K562 (cell line): ENCODE results near the gene ABCD3. TPM values are rescaled to one million over a fixed set of nuclear protein-coding genes. Genes with fewer than 3 reads are reported as not detected.
"Not testable (repeated sequence)": the region's sequence is repeated elsewhere in the genome, so short reads cannot be mapped to it uniquely, and the experiment has no call there.

Experiments
- ATAC-seq: fragments of 200-7000 bp; cut with Tn5 transposase; 3 replicates; pipeline ENCODE4 v1.9.1; 2020; ENCODE audit warnings: moderate library complexity
- BruUV-seq: library from RNA; stranded (reverse); fragments of 400-500 nt; replicated peaks from 2 replicates; lab custom pipeline; 2021; lab: Mats Ljungman, UMichigan
- CTCF ChIA-PET: fragments of 300-600 bp; formaldehyde crosslinking; extraction: SDS; loops from one replicate; lab custom pipeline; 2021; ENCODE audit warnings: low intra/inter-chr PET ratio; lab: Yijun Ruan, JAX
- POLR2A ChIA-PET: fragments of 300-600, 350-650 bp; sonication (Branson Sonifier 250); formaldehyde crosslinking; extraction: SDS; loops from one replicate; lab custom pipeline; 2021; ENCODE audit warnings: antibody characterized with exemption, inconsistent platforms; lab: Yijun Ruan, JAX
- DNase-seq, 4 experiments: peaks; one replicate each; pipeline versions ENCODE4 v3.0.0 to v3.0.0-alpha.2; 2011 to 2018; ENCODE audit warnings: low spot score in 3 of 4, mixed read lengths in 3 of 4; ENCODE audit errors: extremely low read depth in 1 of 4
- FAIRE-seq: peaks from 2 replicates; lab custom pipeline; 2011; peaks lifted over from hg19 to GRCh38; lab: Jason Lieb, UNC
- H2AFZ ChIP-seq: 2 replicates; pipeline ENCODE4 v1.6.0; 2011; ENCODE audit warnings: low read depth, low read length, control low read depth, inconsistent platforms
- H3K27ac ChIP-seq: fragments of 200-600 bp; 3 replicates; pipeline ENCODE4 v1.8.0; 2011; ENCODE audit warnings: low read depth, mild to moderate bottlenecking, control low read depth, inconsistent platforms, low read length, moderate library complexity, mixed read lengths; ENCODE audit errors: extremely low read depth
- H3K27me3 ChIP-seq, 2 experiments: fragments of 300-600 bp in 1 of 2; 2 replicates in 1 of 2; 3 replicates in 1 of 2; pipeline versions ENCODE4 v1.6.0 to v1.8.0; 2011; ENCODE audit warnings: inconsistent platforms in 2 of 2, low read length in 2 of 2, mild to moderate bottlenecking in 1 of 2, mixed read lengths in 1 of 2, moderate library complexity in 1 of 2; ENCODE audit not compliant: control insufficient read depth in 2 of 2, insufficient read depth in 2 of 2
- H3K36me3 ChIP-seq: fragments of 300-600 bp; 3 replicates; pipeline ENCODE4 v1.8.0; 2011; ENCODE audit warnings: mild to moderate bottlenecking, low read length, inconsistent platforms; ENCODE audit not compliant: control insufficient read depth, insufficient read depth
- H3K4me1 ChIP-seq, 2 experiments: fragments of 200-600 bp in 1 of 2; replicated peaks in 1 of 2; 2 replicates in 1 of 2; 3 replicates in 1 of 2; pipeline versions ENCODE4 v1.5.1 to v1.8.0; 2011; ENCODE audit warnings: inconsistent platforms in 2 of 2, low read length in 2 of 2, mild to moderate bottlenecking in 1 of 2, mixed read lengths in 1 of 2, moderate library complexity in 1 of 2; ENCODE audit not compliant: control insufficient read depth in 2 of 2, insufficient read depth in 2 of 2
- H3K4me2 ChIP-seq: 2 replicates; pipeline ENCODE4 v1.6.1; 2011; ENCODE audit warnings: low read length, control low read depth, inconsistent platforms, mixed read lengths; ENCODE audit not compliant: insufficient read depth
- H3K4me3 ChIP-seq: fragments of 200-600 bp; sonication (generic), shearing (Covaris generic); 2 replicates; pipeline ENCODE4 v1.5.1; 2016; ENCODE audit warnings: control low read depth, inconsistent platforms
- H3K79me2 ChIP-seq: fragments of 200-600 bp; 3 replicates; pipeline ENCODE4 v1.8.0; 2011; ENCODE audit warnings: low read length, inconsistent platforms; ENCODE audit not compliant: control insufficient read depth, insufficient read depth
- H3K9ac ChIP-seq, 2 experiments: 2 replicates each; pipeline versions ENCODE4 v1.6.0 to v1.6.1; 2011; ENCODE audit warnings: low read depth in 2 of 2, low read length in 2 of 2, control low read depth in 1 of 2, inconsistent platforms in 1 of 2, mild to moderate bottlenecking in 1 of 2, mixed read lengths in 1 of 2; ENCODE audit not compliant: insufficient read depth in 1 of 2
- H3K9me1 ChIP-seq: one replicate; pipeline ENCODE4 v1.6.0; 2011; ENCODE audit warnings: inconsistent platforms, mild to moderate bottlenecking, low read length, moderate library complexity; ENCODE audit not compliant: control insufficient read depth, insufficient read depth
- H3K9me3 ChIP-seq: replicated peaks from 2 replicates; pipeline ENCODE4 v1.5.1; 2011; ENCODE audit warnings: low read depth, low read length, inconsistent platforms; ENCODE audit not compliant: control insufficient read depth, insufficient read depth
- H4K20me1 ChIP-seq: replicated peaks from 2 replicates; pipeline ENCODE4 v1.6.1; 2011; ENCODE audit warnings: low read length, inconsistent platforms, mixed read lengths; ENCODE audit not compliant: control insufficient read depth, insufficient read depth
- DLX4 ChIP-seq: fragments of 250-450 bp; sonication (Bioruptor Pico); IDR thresholded peaks from 2 replicates; pipeline ENCODE4 v1.6.1; 2021; ENCODE audit warnings: mild to moderate bottlenecking
- NCOA4 ChIP-seq: fragments of 450-650 bp; IDR thresholded peaks from 2 replicates; pipeline ENCODE4 v1.6.1; 2018; ENCODE audit warnings: mild to moderate bottlenecking; ENCODE audit not compliant: partially characterized antibody
- THRA ChIP-seq: fragments of 450-650 bp; IDR thresholded peaks from 2 replicates; pipeline ENCODE4 v1.6.1; 2017; ENCODE audit warnings: mild to moderate bottlenecking, moderate library complexity
- ZNF280A ChIP-seq: fragments of 450-650 bp; IDR thresholded peaks from 2 replicates; pipeline ENCODE4 v1.6.1; 2018; ENCODE audit warnings: mild to moderate bottlenecking, low read depth; ENCODE audit not compliant: partially characterized antibody
- WGBS: fragments of 100-300 bp; shearing (Covaris generic); methylation state at CpG from one replicate; pipeline ENCODE4 v1.1.6; 2016; ENCODE audit warnings: low coverage, mixed read lengths; ENCODE audit not compliant: insufficient coverage; ENCODE audit errors: missing lambda C conversion rate; 5-methylcytosine and 5-hydroxymethylcytosine counted together
- in situ Hi-C: fragments of 300-500 bp; cut with MboI; formaldehyde crosslinking; loops from 4 replicates; pipeline ENCODE4 v1.15.0; 2018; ENCODE audit warnings: inconsistent platforms, mixed read lengths
- intact Hi-C: fragments of 100-400 bp; cut with micrococcal nuclease; formaldehyde crosslinking; loops from 2 replicates; pipeline ENCODE4 v1.14.2; 2022
- polyA plus RNA-seq, 8 experiments: library from polyadenylated mRNA; depleted of rRNA in 4 of 8; stranded (reverse) in 5 of 8; unstranded in 3 of 8; fragments of >200 nt; fragmentation: Nextera tagmentation in 2 of 8; fragmentation: Illumina TruSeq in 1 of 8; extraction: Ambion mirVana in 2 of 8; extraction: Trizol in 1 of 8; gene quantifications; 2 replicates each; pipeline versions ENCODE4 v1.2.1 to v1.2.3, GENCODE V29; 2011 to 2014; ENCODE audit warnings: inconsistent platforms in 1 of 8, missing spikeins in 1 of 8
- total RNA-seq, 7 experiments: library from RNA; depleted of rRNA in 6 of 7; stranded (reverse); fragments of >200 nt in 6 of 7; fragmentation: Illumina TruSeq in 2 of 7; extraction: Trizol in 2 of 7; gene quantifications; 2 replicates each; pipeline versions ENCODE4 v1.2.1 to v1.2.3, GENCODE V29; 2011 to 2021; ENCODE audit warnings: low replicate concordance in 1 of 7

Gene ABCD3
- total and polyA plus RNA-seq, 9 of the 15 experiments (the other 6 are each of a cell fraction or from before 2014, with no cell fraction given), result 11.0 to 30.7 (median 15.5) TPM

GRCh38 chr1:94417978-94418663 is at the start of gene ABCD3 (continued):
- TF ChIP-seq ZNF280A (no peak), THRA (no peak), DLX4 (no peak), NCOA4 (no peak)

GRCh38 chr1:94372771-94373170 is 45.4 kb upstream of the ABCD3 start:
- FAIRE-seq, BruUV-seq, in situ Hi-C loops: not testable (repeated sequence)

GRCh38 chr1:94373311-94373710 is 44.9 kb upstream of the ABCD3 start:
- POLR2A ChIA-PET, H3K27ac ChIP-seq, H3K4me1 ChIP-seq, H3K27me3 ChIP-seq, H4K20me1 ChIP-seq, H3K4me2 ChIP-seq, H3K9ac ChIP-seq, H2AFZ ChIP-seq, H3K79me2 ChIP-seq, FAIRE-seq, H3K36me3 ChIP-seq, BruUV-seq, ATAC-seq, intact Hi-C loops, H3K9me3 ChIP-seq, CTCF ChIA-PET, DNase-seq, in situ Hi-C loops, H3K9me1 ChIP-seq, H3K4me3 ChIP-seq: not testable (repeated sequence)
- WGBS, result 0% methylated on average over 2 of the region's 2 CpGs

More at GRCh38 chr1:94372771-94373170, 45.4 kb upstream of the ABCD3 start:
- H3K9ac ChIP-seq, H3K36me3 ChIP-seq, H3K9me3 ChIP-seq, intact Hi-C loops, H3K4me1 ChIP-seq, H2AFZ ChIP-seq, H3K9me1 ChIP-seq, H3K79me2 ChIP-seq, ATAC-seq, H4K20me1 ChIP-seq, H3K4me2 ChIP-seq, H3K27me3 ChIP-seq, DNase-seq, H3K4me3 ChIP-seq, H3K27ac ChIP-seq, POLR2A ChIA-PET: not testable (repeated sequence)
- CTCF ChIA-PET, result interaction anchor here (0.6 kb wide), 1 partner anchor 158 kb away, joined by 3 read pairs; no protein-coding TSS in a partner anchor
